Fibroblast of the aortic adventitia (primary cell): ENCODE results near the gene NCR1. TPM values are rescaled to one million over a fixed set of nuclear protein-coding genes. Genes with fewer than 3 reads are reported as not detected.

Experiments used
- DNase-seq: peaks from one replicate; pipeline ENCODE4 v3.0.0-alpha.2; 2010; ENCODE audit warnings: low read depth
- H3K4me3 ChIP-seq: 2 replicates; pipeline ENCODE4 v1.5.1; 2011; ENCODE audit warnings: low read depth, mild to moderate bottlenecking, control low read depth, low read length, moderate library complexity
- small RNA-seq: library from RNA; depleted of rRNA; stranded (forward); fragments of <200 nt; gene quantifications from one replicate; pipeline ENCODE3, GENCODE V24; 2012
- total RNA-seq: library from RNA; depleted of rRNA; stranded (reverse); fragments of >200 nt; gene quantifications from 2 replicates; pipeline ENCODE4 v1.2.3, GENCODE V29; 2012; ENCODE audit warnings: low replicate concordance
- TF ChIP-seq, protein P1 (sequence below): IDR thresholded peaks from 2 replicates; pipeline ENCODE4 v1.5.1; 2011; ENCODE audit warnings: mild to moderate bottlenecking, low read length, control low read depth, inconsistent platforms; ENCODE audit not compliant: insufficient read depth

NCR1 gene
- total RNA-seq, 1 donor, result not detected

DNA sequence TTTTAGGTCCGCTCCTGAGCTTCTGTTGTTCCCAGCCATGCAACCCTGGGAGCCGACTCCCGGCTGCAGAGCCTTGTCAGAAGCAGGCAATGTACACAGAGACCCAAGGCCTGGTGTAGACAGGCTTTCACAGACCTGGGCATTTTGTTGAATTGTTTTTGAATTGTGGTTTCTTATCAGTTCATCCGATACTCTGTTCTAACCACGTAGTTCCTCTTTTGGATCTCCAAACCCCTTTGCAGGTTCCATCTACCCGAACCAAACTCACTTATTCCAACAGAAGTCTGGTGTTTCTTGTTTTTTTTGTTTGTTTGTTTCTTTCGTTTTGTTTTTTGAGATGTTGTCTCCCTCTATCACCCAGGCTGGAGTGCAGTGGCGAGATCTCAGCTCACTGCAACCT, 53.9 kb downstream of the NCR1 start:
- TF ChIP-seq, protein P1, sequence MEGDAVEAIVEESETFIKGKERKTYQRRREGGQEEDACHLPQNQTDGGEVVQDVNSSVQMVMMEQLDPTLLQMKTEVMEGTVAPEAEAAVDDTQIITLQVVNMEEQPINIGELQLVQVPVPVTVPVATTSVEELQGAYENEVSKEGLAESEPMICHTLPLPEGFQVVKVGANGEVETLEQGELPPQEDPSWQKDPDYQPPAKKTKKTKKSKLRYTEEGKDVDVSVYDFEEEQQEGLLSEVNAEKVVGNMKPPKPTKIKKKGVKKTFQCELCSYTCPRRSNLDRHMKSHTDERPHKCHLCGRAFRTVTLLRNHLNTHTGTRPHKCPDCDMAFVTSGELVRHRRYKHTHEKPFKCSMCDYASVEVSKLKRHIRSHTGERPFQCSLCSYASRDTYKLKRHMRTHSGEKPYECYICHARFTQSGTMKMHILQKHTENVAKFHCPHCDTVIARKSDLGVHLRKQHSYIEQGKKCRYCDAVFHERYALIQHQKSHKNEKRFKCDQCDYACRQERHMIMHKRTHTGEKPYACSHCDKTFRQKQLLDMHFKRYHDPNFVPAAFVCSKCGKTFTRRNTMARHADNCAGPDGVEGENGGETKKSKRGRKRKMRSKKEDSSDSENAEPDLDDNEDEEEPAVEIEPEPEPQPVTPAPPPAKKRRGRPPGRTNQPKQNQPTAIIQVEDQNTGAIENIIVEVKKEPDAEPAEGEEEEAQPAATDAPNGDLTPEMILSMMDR, result no peak
- no peak overlapping the region for H3K4me3 ChIP-seq
- no peak for DNase-seq

Small RNAs within 50 kb of the gene (small RNA-seq; reads per million reads assigned to genes)
- not detected for gene AC011476.8
- gene RNU6-222P, result 0.51 reads per million

Other genes with a start within 250 kb of the NCR1 start
- not detected in 2 replicates for gene LILRB4, start 243.2 kb upstream of the NCR1 start, total RNA-seq
- gene KIR3DL3, start 181.7 kb upstream of the NCR1 start, total RNA-seq, result not detected in 2 replicates
- not detected in 2 replicates for gene KIR2DL3, start 167.6 kb upstream of the NCR1 start, total RNA-seq
- gene KIR2DL1, start 136.4 kb upstream of the NCR1 start, total RNA-seq, result not detected in 2 replicates
- not detected in 2 replicates for gene KIR2DL4, start 102.5 kb upstream of the NCR1 start, total RNA-seq
- gene KIR3DL1, start 89.7 kb upstream of the NCR1 start, total RNA-seq, result not detected in 2 replicates
- gene KIR2DS4, start 73.5 kb upstream of the NCR1 start, total RNA-seq, result not detected in 2 replicates
- not detected in 2 replicates for gene KIR3DL2, start 55.7 kb upstream of the NCR1 start, total RNA-seq
- not detected in 2 replicates for gene FCAR, start 31.9 kb upstream of the NCR1 start, total RNA-seq
- not detected in 2 replicates for gene NLRP7, start 41.4 kb downstream of the NCR1 start, total RNA-seq
- not detected in 2 replicates for gene NLRP2, start 60.2 kb downstream of the NCR1 start, total RNA-seq
- gene GP6, start 132.1 kb downstream of the NCR1 start, total RNA-seq, result not detected in 2 replicates
- 4.9 and 9.1 TPM in 2 replicates for gene RDH13, start 157.0 kb downstream of the NCR1 start, total RNA-seq
- gene EPS8L1, start 169.7 kb downstream of the NCR1 start, total RNA-seq, result 0.63 and 1.5 TPM in 2 replicates
- 46.3 and 75.2 TPM in 2 replicates for gene PPP1R12C, start 211.5 kb downstream of the NCR1 start, total RNA-seq
- gene TNNT1, start 243.1 kb downstream of the NCR1 start, total RNA-seq, result 1.1 and 4.3 TPM in 2 replicates